Left lobe of liver (tissue), 2 donors: ENCODE data around the gene ANGPT4. TPM values are rescaled to one million over a fixed set of nuclear protein-coding genes. Genes with fewer than 3 reads are reported as not detected.
A peak's percentile ranks its signal among the peaks of the same experiment; 100 is the strongest.

Experiments used
- ATAC-seq: fragments of 200-7000 bp; cut with Tn5 transposase; one replicate; pipeline ENCODE4 v1.9.1; 2020; ENCODE audit warnings: mild to moderate bottlenecking, moderate library complexity
- DNase-seq: peaks from one replicate; pipeline ENCODE4 v3.0.0-alpha.2; 2020; ENCODE audit warnings: low spot score
- total RNA-seq: library from RNA; stranded (reverse); gene quantifications from one replicate; pipeline ENCODE4 v1.2.1, GENCODE V29; 2021
- donor health status: DM: no; HTN: no; CAD: no; lungs with moderate emphysema.
- donor health status: DM: no; HTN: yes; CAD: no.

Gene ANGPT4
- total RNA-seq, 1 donor from 2014 or later = 0.05 TPM

DNA sequence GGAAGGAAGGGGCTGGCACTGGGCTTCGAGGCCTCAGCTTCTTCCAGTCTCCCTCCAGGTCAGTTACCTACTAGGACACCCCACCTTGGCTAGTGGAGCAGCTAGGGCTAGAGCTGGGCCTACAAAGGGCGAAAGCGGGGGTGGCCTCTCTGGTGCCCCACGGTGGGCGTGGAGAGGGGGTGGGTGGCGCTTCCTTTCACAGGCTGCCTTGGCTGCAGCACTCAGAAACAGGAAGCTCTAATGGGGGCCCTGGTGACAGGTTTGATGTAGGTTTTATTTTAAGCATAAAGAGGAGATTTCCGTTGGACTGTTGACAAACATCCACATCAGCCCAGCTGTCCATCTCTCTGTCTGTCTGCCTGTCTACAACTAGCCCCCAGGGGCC lies 69.2 kb downstream of the ANGPT4 start:
- ATAC-seq (peak; percentile 26), DNase-seq (no peak)

DNA sequence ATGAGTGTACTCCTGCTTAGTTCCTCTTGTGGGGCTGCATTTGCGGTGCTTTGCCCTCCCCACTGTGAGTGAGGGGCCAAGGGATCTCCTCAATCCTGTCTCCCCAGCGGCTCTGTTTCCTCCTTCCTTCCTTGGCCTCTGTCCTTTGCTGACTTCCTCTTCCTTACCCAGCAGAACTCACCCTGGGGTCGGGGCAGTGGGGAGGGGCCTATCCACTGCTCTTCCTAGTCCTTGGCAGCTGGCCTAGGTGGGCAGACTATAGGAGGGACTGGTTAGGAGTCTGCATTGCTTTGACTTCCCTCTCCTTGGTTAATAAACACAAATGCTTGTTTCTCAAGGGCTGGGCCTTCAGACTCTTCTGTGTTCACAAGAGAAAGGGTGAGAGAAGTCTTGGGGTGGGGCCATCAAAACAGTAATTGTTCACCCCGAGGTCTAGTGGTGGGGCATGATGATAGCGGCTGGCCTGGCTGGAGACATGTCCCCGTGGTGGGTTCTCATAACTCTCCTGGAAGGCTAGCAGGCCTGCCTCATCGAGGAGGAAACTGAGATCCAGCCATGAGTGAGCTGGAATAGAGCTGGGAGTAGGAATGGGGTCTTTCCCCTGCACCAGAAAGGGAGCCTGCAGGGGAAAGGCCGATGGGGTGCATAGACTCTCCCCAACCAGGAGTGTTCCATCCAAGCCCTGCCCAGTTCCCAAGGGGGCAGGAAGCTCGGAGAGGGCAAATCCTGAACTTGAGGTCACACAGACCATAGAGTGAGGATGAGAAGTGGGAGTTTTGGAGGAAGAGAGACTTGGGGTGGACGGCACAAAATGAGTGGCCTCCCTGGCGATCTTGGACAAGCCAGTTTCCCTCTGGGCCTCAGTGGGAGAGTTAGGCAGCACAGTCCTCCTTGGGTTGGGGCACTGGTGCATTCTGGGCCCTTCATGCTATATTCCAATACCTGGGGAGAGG lies 69.9 kb downstream of the ANGPT4 start:
- DNase-seq (no peak), ATAC-seq (peak; percentile 30)

DNA sequence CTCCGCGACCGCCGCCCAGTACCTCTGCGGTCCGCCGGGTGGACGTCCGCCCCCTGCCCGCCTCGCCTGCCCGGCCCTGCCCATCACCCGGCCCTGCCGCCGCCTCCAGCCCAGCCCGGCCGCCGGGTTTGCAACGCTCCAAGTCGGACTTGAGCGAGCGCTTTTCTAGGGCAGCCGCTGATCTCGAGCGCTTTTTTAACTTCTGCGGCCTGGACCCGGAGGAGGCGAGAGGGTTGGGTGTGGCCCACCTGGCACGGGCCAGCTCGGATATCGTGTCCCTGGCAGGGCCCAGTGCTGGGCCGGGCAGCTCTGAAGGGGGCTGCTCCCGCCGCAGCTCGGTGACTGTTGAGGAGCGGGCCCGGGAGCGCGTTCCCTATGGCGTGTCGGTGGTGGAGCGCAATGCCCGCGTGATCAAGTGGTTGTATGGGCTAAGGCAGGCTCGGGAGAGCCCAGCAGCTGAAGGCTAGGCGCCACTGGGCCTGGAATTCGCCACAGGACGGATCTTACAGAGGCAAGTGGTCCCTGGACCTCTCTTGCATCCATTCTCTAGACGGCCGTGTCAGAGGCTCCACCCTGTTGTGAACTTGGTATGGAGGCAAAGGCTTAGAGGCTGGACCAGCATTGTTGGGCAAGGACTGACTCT lies 70.8 kb downstream of the ANGPT4 start:
- ATAC-seq = no peak
- no peak for DNase-seq

DNA sequence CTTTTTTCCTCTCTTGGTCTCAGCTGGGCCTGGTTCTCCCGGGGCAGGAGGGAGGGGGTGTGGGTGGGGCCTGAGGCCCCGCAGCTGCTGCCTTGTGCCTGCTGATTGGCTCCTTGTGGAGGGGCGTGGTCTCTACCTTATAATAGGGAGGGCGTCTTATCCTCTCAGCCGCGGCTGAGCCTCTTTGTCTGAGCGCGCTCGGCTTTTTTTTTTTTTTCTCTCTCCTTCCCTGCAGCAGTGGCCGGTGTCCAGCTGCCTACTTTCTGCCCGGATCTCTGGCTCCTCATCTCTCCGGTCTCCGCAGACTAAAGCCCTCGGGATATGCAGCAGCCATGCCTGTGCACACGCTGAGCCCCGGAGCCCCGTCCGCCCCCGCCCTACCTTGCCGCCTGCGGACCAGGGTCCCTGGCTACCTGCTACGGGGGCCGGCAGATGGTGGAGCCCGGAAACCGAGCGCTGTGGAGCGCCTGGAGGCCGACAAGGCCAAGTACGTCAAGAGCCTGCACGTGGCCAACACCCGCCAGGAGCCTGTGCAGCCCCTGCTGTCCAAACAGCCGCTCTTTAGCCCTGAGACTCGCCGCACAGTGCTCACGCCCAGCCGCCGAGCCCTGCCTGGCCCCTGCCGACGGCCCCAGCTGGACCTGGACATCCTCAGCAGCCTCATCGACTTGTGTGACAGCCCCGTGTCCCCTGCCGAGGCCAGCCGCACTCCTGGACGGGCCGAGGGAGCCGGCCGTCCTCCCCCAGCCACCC lies 71.5 kb downstream of the ANGPT4 start:
- ATAC-seq = peak; percentile 79
- DNase-seq = peak; percentile 74

DNA sequence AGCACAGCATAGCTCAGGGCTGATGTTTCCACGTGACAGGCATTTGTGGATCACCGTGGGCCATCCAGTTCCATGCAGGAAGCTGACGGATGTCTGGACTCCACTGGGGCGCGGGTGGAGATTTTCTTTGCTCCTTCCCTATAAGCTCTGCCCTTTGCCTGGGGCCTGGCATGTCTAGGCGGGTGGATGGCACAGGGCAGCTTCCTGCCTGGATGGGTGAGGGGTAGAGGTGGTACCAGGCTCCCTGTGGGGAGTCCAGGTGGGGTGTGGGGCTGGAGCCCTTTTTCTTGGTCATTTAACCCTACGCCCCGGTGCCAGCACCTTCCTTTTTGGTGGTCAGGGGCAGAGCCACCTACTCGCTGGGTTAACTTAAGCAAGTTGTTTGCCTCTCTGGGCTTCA lies 72.2 kb downstream of the ANGPT4 start:
- ATAC-seq (no peak), DNase-seq (no peak)

DNA sequence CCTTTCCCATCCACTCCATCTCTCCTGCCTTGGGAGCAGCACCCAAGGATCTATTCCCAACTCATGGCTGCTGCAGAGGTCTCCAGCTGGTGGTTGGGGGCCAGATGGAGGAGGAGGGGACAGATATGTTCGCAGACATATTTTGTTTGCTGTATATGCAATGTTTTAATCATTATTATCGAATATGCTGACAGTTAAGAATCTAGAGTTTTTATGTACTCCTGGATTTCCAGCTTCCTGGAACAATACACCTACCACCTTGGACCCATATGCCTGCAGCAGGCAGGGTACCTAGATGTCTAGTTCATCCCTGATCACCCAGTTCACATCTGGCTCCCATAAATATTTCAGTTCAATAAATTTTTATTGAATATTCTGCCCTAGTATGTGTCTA lies 73.6 kb downstream of the ANGPT4 start:
- DNase-seq = no peak
- ATAC-seq = no peak

DNA sequence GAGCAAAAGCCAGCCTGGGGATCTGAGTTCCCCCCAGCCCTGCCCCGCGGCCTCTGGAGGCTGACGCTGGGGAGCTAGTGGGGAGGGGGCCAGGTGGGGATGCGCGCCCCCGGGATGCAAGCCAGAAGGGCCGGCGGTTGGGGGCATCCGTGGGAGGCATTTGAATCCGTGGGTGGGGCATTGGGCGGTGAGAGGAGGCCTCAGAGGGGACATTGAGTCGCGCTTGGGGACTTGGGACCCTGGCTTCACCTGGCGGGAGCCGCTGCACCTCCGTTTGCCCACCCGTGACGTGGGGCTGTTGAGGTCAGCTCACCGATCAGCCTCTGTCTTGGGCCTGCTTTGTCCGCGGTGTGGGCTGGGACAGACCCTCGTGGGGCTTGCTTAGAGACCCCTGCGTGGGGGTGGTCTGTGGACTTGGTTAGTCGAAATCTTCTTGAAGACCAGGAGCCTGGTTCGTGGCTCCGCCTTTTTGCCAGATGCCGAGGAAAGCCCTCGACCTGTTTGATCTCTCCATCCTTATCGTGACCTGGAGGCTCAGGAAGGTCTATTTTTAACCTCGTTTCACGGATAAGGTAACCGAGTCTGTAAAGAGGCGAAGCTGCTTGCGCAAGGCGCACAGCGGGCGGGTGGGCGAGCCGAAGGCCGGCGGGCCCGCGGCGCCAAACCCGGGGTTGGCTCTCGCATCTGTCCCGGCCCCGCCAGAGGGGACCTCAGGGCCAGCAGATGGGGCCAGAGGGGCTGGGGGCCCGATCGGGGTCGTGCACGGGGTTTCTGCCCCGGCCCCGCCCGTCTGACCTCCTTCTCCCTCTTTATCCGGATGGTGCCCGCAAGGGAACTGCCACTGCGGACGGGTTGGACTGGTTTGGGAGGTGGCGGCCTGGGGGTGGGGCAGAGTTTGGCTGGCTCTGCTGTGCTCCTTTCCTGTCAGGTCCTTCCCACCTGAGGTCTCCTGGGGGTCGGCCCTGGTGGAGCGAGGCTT lies 74.3 kb downstream of the ANGPT4 start:
- no peak for DNase-seq
- no peak for ATAC-seq

DNA sequence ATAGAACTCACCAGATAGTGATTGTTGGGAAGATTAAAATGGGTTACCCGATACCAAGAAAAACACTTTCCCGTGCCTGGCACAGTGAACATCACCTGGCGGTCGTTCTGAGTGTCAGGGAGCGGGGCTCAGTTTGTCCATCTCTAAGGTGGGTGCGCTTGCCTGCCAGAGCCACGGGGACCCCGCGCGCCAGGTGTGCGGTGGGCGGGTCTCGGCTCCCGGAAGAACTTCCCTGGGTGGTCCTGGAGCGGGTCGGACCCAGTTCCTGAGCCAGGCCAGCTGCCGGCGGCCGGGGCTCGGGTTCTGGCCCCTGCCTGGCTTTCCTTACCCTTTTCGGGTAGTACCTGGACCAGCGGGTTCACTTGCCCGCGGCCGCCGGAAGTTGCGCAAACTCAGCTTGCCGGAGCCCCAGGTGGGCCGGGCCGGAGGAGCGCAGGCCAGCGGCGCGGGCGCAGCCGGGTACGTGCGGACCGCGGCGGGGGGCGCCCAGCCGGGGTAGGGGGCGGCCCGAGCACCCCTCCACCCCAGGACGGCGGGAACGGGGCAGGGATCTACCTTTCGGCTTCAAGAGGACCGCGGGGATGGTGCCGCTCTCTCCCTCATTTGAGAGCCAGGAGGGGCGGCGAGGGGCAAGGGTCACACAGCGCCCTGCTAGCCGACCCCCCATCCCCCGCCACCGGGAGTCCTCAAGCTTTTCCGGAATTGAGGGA lies 75.1 kb downstream of the ANGPT4 start:
- peak; percentile 76 for DNase-seq
- ATAC-seq = peak; percentile 77

DNA sequence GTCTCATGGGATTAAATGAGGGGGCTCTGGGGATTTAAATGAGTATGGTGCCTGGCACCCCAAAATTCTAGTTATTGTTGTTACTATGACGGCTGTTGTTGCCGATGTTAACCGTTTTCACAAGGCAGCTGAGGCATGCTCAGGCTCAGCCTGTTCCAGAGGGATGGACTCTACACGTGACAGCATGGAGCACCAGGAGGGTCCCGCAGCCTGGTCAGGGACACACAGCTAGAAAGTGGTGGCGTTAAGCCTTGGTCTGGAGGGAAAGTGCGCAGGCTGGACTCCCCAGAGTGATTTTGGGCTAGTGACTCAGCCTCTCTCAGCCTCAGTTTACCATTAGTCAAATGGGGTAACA lies 75.7 kb downstream of the ANGPT4 start:
- no peak for ATAC-seq
- no peak for DNase-seq

DNA sequence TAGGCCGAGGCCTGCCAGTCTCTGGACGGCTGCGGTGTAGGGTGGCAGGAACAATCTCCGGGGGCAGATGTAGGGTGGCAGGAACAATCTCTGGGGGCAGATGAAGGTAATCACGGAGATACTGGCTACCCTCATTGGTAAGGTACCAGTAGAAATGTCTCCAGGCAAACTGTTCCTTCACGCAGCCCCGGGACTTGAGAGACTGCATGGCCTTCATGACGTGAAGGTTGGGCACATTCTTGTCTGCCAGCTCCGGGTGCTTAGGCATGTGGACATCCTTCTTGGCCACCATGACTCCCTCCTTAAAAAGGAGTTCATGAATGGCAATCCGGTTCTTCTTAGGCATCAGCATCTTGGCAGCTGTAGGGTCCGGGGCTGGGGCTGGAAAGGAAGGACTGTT lies 76.5 kb downstream of the ANGPT4 start:
- no peak for ATAC-seq
- no peak for DNase-seq

DNA sequence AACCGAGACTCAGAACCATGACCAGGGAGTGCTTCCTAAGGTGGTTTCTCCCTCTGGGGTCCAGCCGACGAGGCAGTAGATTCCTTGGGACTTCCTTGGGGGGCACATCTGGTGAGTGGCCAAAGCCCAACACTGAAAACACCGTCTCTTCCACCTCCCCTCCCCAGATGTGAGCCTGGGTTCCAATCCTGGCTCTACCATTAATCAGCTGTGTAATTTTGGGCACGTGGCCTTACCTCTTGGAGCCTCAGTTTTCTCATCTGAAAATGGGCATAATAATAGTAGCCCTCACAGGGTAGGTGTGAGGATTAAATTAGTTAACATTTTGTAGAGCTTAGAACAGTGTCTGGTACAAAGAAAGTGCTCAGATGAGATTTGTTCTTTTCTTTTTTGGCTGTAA lies 77.1 kb downstream of the ANGPT4 start:
- DNase-seq (no peak), ATAC-seq (no peak)

DNA sequence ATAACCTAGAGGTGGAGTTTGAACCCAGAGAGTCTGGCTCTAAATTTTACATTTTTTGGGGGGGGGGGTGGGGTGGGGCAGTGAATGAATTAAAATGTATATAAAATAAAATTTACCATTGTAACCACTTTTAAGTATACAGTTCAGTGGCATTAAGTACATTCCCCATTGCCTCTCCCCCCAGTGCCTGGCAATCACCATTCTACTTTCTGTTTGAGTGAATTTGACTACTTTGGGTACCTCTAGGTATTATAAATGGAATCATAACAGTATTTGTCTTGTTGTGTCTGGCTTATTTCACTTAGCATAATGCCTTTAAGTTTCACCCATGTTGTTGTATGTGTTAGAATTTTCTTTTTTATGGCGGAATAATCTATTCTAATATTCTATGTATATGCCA lies 79.9 kb downstream of the ANGPT4 start:
- DNase-seq (no peak), ATAC-seq (no peak)

DNA sequence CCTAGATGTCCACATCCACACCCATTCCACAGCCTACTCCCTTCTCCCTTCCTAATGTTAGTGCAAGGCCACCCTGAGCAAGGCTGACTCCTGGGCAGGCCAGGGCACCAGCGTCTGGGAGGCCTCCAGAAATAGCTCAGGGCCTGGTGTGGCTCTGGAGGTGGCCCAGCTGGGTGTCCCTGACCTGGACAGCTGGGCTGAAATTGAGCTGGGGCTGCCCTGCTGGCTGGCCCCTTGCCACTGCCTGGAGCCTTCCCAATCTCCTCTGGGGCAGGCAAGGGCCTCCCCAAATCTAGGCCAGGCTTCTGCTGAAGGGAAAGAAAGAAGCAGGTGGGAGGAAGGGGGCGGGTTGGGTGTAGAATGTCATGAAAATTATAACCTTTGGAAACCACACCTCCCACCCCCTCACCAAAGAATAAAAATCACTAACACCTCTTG lies 80.5 kb downstream of the ANGPT4 start:
- DNase-seq (peak; percentile 92), ATAC-seq (peak; percentile 81)

DNA sequence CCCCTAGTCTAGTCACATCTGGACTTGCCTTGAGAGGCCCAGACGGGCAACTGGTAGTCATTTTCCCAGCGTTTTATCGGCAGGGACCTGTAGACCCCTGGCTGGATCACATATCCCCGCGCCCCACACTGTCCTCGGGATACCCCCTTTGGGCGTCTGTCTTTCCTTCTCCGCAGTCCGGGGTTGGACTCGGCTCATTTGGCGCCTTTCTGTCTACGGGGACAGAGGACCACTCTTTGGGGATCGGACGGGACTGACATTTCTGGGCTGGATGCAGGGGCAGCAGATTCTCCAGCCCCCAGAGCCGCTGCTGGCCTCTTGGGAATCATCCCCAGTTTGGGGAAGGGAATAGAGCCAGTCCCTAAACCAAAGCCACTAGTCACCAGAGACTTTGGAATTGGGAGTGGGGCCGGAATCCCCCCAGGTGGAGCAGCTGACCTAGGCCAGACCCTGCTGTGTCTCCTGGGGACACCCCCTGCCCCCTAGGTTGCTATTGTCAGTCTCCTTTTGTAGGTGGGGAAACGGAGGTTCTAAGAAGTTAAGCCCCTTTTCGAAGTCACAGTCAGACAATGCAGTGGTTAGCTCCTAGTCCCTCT lies 81.9 kb downstream of the ANGPT4 start:
- ATAC-seq (no peak), DNase-seq (no peak)

DNA sequence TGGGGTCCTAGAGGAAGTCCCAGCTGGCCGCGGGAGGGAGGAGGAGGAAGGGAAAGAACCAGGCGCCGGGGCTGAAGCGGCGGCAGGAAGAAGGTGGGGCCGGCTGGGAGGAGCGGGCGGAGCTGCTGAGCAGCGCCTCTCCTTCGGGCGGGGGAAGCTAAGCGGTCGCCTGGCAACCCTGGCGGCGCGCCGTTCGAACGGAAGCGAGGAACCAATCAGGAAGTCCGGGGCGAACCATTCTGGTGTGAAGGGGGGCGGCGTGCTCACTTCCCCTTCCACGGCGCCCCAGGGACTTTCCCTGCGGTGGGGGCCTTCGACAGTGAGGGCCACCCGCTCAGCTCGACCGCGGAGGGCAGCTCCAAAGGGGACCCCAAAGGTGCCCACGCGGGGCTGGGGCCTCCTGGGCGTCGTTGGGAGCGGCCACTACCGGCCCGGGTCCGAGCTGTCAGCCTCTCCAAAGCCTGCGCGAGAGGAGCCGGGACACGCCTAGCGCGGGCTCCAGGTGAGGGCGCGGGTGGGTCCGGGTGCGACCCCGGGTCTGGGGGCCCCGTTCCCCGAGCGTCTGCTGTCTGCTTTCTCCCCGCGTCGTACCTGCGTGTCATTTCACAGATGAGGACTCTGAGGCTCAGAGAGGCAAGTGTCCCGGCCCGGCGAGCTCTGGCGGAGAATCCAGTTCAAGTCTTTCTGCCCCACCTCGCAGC lies 82.5 kb downstream of the ANGPT4 start, which contains the start of gene FAM110A:
TSS of gene FAM110A (plus strand) at position 266 of the 701 bp plus-strand sequence. CDS start 11,090 bp downstream, outside the sequence.
- DNase-seq (peak; percentile 97), ATAC-seq (peak; percentile 95)

DNA sequence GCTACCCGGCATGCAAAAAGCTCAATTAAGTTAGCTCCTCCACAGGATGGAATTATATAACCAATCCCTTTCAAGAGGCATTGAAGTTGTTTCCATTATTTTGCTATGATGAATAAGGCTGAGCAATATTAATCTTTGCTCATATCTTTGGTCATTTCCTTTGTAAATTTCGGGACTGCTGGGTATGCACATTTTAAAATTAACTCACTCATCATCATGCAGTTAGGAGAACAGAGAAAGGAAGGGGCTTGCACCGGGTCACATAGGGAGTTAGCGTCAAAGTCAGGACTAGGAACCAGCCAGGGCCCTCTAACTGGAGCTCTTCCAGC lies 83.0 kb downstream of the ANGPT4 start:
- ATAC-seq = no peak
- no peak for DNase-seq

DNA sequence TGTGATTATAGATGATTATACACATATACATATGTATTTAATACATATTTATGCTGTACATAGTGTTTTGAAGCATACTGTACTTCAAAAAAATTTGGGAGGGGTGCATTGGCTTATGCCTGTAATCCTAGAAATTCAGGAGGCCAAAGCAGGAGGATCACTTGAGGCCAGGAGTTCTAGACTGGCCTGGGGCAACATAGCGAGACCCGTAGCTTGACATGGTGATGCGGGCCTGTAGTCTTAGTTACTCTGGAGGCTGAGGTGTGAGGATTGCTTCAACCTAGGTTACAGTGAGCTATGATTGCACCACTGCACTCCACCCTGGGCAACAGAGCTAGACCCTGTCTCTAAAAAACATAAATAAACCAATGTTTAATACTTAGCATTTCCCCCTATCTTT lies 84.2 kb downstream of the ANGPT4 start:
- DNase-seq (no peak), ATAC-seq (no peak)

DNA sequence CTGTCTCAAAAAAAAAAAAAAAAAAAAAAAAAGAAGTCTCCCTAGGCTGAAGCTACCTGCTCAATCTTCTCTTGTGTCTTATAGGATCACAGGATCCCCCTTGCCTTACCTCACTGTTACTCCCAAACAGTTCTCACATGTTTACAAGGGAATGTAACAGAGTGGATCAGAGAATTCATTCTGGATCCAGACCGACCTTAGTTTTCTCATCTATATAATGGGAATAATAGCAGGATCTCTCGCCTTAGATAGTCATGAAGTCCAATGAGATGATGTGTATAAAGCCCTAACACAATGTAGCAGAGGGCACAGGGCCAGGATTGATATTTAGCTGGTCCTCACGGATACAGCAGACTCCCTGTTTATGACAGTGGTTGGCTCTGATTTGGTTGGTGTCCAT lies 84.9 kb downstream of the ANGPT4 start:
- ATAC-seq (no peak), DNase-seq (no peak)

DNA sequence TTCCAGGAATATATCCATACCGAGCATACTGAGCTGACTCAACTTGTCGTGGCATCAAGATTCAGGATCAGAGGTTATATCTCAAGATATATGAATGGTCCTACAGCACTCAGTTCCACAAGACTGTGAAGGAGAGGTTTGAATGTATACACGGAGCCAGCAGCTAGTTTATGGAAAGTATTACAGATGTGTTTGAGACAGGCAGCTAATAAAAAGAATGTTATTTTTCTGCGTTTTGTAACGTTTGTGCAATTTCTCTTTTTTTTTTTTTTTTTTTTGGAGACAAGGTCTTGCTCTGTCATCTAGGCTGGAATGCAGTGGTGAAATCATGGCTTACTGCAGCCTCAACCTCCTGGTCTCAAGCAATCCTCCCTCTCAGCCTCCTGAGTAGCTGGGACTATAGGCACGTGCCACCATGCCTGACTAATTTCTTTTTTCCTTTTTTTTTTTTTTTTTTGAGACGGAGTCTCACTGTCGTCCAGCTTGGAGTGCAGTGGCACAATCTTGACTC lies 86.1 kb downstream of the ANGPT4 start:
- ATAC-seq (no peak), DNase-seq (no peak)
